HCT116 (cell line): ENCODE measurements around the gene HAND1. TPM values are rescaled to one million over a fixed set of nuclear protein-coding genes. Genes with fewer than 3 reads are reported as not detected.

Experiments
- ATAC-seq: fragments of 200-7000 bp; cut with Tn5 transposase; 2 replicates; pipeline ENCODE4 v1.9.1; 2020; ENCODE audit warnings: mild to moderate bottlenecking, moderate library complexity
- BruUV-seq: library from RNA; stranded (reverse); fragments of 400-500 nt; replicated peaks from 2 replicates; lab custom pipeline; 2021; lab: Mats Ljungman, UMichigan
- CTCF ChIA-PET: fragments of 300-600 bp; sonication (Branson Sonifier 250); formaldehyde crosslinking; loops from one replicate; lab custom pipeline; 2021; ENCODE audit warnings: antibody characterized with exemption; lab: Charles Lee
- POLR2A ChIA-PET: fragments of 300-600, 350-600 bp; sonication (Branson Sonifier 250); formaldehyde crosslinking; loops from one replicate; lab custom pipeline; 2021; ENCODE audit warnings: antibody characterized with exemption; lab: Charles Lee
- RAD21 ChIA-PET, 2 experiments: fragments of 300-600 bp; sonication (Branson Sonifier 250); formaldehyde crosslinking; loops; one replicate each; lab custom pipeline; 2023; ENCODE audit warnings: low total read pairs in 2 of 2; ENCODE audit not compliant: uncharacterized antibody in 2 of 2, unreplicated experiment in 2 of 2, low non-redundant PET in 1 of 2; lab: Charles Lee
- DNase-seq: peaks from one replicate; pipeline ENCODE4 v3.0.0-alpha.2; 2010; ENCODE audit warnings: low read depth, low spot score
- H2AFZ ChIP-seq: fragments of 200-600 bp; shearing (Covaris generic), sonication (generic); 2 replicates; pipeline ENCODE4 v1.6.1; 2017; ENCODE audit warnings: low read depth, mixed run types, mixed read lengths, antibody characterized with exemption, low read length; ENCODE audit not compliant: poor library complexity, severe bottlenecking
- H3K27ac ChIP-seq: 2 replicates; pipeline ENCODE4 v1.5.1; 2012; ENCODE audit warnings: low read depth, low read length
- H3K27me3 ChIP-seq: fragments of 200-600 bp; sonication (generic); 2 replicates; pipeline ENCODE4 v1.6.1; 2016; ENCODE audit warnings: mixed run types, low read length, mixed read lengths; ENCODE audit not compliant: insufficient read depth
- H3K36me3 ChIP-seq, 2 experiments: fragments of 200-500 bp in 1 of 2; fragments of 200-600 bp in 1 of 2; sonication (Bioruptor generic) in 1 of 2; sonication (generic) in 1 of 2; 2 replicates each; pipeline versions ENCODE4 v1.5.1 to v1.6.1; 2014 to 2016; ENCODE audit warnings: low read length in 2 of 2, inconsistent platforms in 1 of 2, mixed read lengths in 1 of 2, mixed run types in 1 of 2; ENCODE audit not compliant: insufficient read depth in 2 of 2, control insufficient read depth in 1 of 2
- H3K4me1 ChIP-seq, 2 experiments: fragments of 200-600 bp in 1 of 2; sonication (generic) in 1 of 2; 2 replicates each; pipeline versions ENCODE4 v1.5.1 to v1.6.1; 2012 to 2017; ENCODE audit warnings: low read length in 2 of 2, inconsistent platforms in 1 of 2, mild to moderate bottlenecking in 1 of 2, mixed read lengths in 1 of 2, mixed run types in 1 of 2, moderate library complexity in 1 of 2; ENCODE audit not compliant: insufficient read depth in 2 of 2, control insufficient read depth in 1 of 2
- H3K4me2 ChIP-seq: fragments of 200-600 bp; sonication (generic); 2 replicates; pipeline ENCODE4 v1.6.1; 2017; ENCODE audit warnings: mixed run types, low read length, mixed read lengths
- H3K4me3 ChIP-seq, 2 experiments: fragments of 200-600 bp in 1 of 2; sonication (generic) in 1 of 2; replicated peaks in 1 of 2; 2 replicates each; pipeline ENCODE4 v1.5.1; 2011 to 2016; ENCODE audit warnings: low read length in 2 of 2, control low read depth in 1 of 2, low read depth in 1 of 2, mild to moderate bottlenecking in 1 of 2, mixed read lengths in 1 of 2, mixed run types in 1 of 2
- H3K79me2 ChIP-seq: fragments of 200-600 bp; sonication (generic); 2 replicates; pipeline ENCODE4 v1.6.1; 2017; ENCODE audit warnings: mild to moderate bottlenecking, mixed run types, low read length, moderate library complexity, mixed read lengths; ENCODE audit not compliant: insufficient read depth
- H3K9ac ChIP-seq: fragments of 200-600 bp; sonication (generic); 2 replicates; pipeline ENCODE4 v1.6.1; 2016; ENCODE audit warnings: low read length, mixed read lengths
- H3K9me2 ChIP-seq: fragments of 200-600 bp; sonication (generic), shearing (Covaris generic); 2 replicates; pipeline ENCODE4 v1.6.1; 2017; ENCODE audit warnings: mixed run types, mild to moderate bottlenecking, moderate library complexity; ENCODE audit not compliant: insufficient read depth
- H3K9me3 ChIP-seq, 2 experiments: fragments of 200-500 bp in 1 of 2; fragments of 200-600 bp in 1 of 2; sonication (Bioruptor generic) in 1 of 2; sonication (generic) in 1 of 2; 2 replicates each; pipeline ENCODE4 v1.6.1; 2014 to 2017; ENCODE audit warnings: low read length in 2 of 2, mixed read lengths in 2 of 2, inconsistent platforms in 1 of 2, low read depth in 1 of 2, mild to moderate bottlenecking in 1 of 2, mixed run types in 1 of 2, moderate library complexity in 1 of 2; ENCODE audit not compliant: control insufficient read depth in 1 of 2, insufficient read depth in 1 of 2
- H4K20me1 ChIP-seq: fragments of 200-600 bp; sonication (generic), shearing (Covaris generic); 2 replicates; pipeline ENCODE4 v1.6.1; 2017; ENCODE audit warnings: mixed run types, mild to moderate bottlenecking, moderate library complexity; ENCODE audit not compliant: insufficient read depth
- ATF3 ChIP-seq: IDR thresholded peaks from 2 replicates; pipeline ENCODE4 v1.6.1; 2012
- CTCF ChIP-seq, 3 experiments: fragments of 200-600 bp in 1 of 3; sonication (generic) in 1 of 3; IDR thresholded peaks in 2 of 3; conservative IDR thresholded peaks in 1 of 3; 2 replicates each; pipeline ENCODE4 v1.5.1; 2012 to 2017; ENCODE audit warnings: low read depth in 2 of 3, low read length in 2 of 3, antibody characterized with exemption in 1 of 3, borderline replicate concordance in 1 of 3, control low read depth in 1 of 3, mild to moderate bottlenecking in 1 of 3, mixed read lengths in 1 of 3, mixed run types in 1 of 3, moderate library complexity in 1 of 3; ENCODE audit not compliant: insufficient read depth in 1 of 3
- ELF1 ChIP-seq: IDR thresholded peaks from 2 replicates; pipeline ENCODE4 v1.6.1; 2012; ENCODE audit warnings: low read depth, borderline replicate concordance
- EZH2phosphoT487 ChIP-seq: fragments of 200-600 bp; IDR thresholded peaks from 2 replicates; pipeline ENCODE4 v1.6.1; 2018; ENCODE audit warnings: antibody characterized with exemption, borderline replicate concordance
- MAX ChIP-seq: IDR thresholded peaks from 2 replicates; pipeline ENCODE4 v1.6.1; 2012
- POLR2A ChIP-seq: IDR thresholded peaks from 2 replicates; pipeline ENCODE4 v1.7.0; 2011; ENCODE audit warnings: borderline replicate concordance; ENCODE audit not compliant: insufficient read depth, insufficient read length; ENCODE audit errors: extremely low read depth
- POLR2AphosphoS5 ChIP-seq: IDR thresholded peaks from 2 replicates; pipeline ENCODE4 v1.6.1; 2011; ENCODE audit warnings: mild to moderate bottlenecking, low read depth, low read length, moderate library complexity
- REST ChIP-seq: IDR thresholded peaks from 2 replicates; pipeline ENCODE4 v1.6.1; 2012; ENCODE audit warnings: low read depth
- SIN3A ChIP-seq: IDR thresholded peaks from 2 replicates; pipeline ENCODE4 v1.6.1; 2012; ENCODE audit warnings: low read depth
- SRF ChIP-seq: IDR thresholded peaks from 2 replicates; pipeline ENCODE4 v1.6.1; 2012; ENCODE audit warnings: low read depth
- YY1 ChIP-seq: IDR thresholded peaks from 2 replicates; pipeline ENCODE4 v1.6.1; 2011; ENCODE audit warnings: low read length, low read depth, moderate library complexity, mild to moderate bottlenecking; ENCODE audit not compliant: insufficient replicate concordance; ENCODE audit errors: extremely low read depth
- ZBTB33 ChIP-seq: IDR thresholded peaks from 2 replicates; pipeline ENCODE4 v1.6.1; 2011; ENCODE audit warnings: mild to moderate bottlenecking, low read length, moderate library complexity; ENCODE audit not compliant: insufficient replicate concordance; ENCODE audit errors: extremely low read depth
- ZFX ChIP-seq: fragments of 450-650 bp; IDR thresholded peaks from 2 replicates; pipeline ENCODE4 v1.6.1; 2017
- intact Hi-C: fragments of 100-400 bp; cut with micrococcal nuclease; formaldehyde crosslinking; loops from 2 replicates; pipeline ENCODE4 v1.10.0; 2022
- total RNA-seq: library from RNA; stranded (reverse); gene quantifications from one replicate; pipeline ENCODE4 v1.2.1, GENCODE V29; 2021; ENCODE audit not compliant: unreplicated experiment

HAND1 gene
- total RNA-seq, 1 experiment from 2014 or later, result not detected

GRCh38 chr5:154508114-154508513 is 30.1 kb upstream of the HAND1 start:
- Histone ChIP-seq H3K27ac (no peak overlapping the region), H3K9me2 (no peaks in the 10 kb centered on the region), H3K9ac (no peak overlapping the region), H4K20me1 (no peaks in the 10 kb centered on the region), H3K4me3 (no peak overlapping the region), H3K36me3 (no peaks in the 10 kb centered on the region), H3K79me2 (no peaks in the 10 kb centered on the region), H3K27me3 (no peaks in the 10 kb centered on the region), H3K4me2 (no peak overlapping the region), H3K9me3 (no peaks in the 10 kb centered on the region), H2AFZ (no peak overlapping the region), H3K4me1 (no peaks in the 10 kb centered on the region)
- no peak for TF ChIP-seq ELF1
- no peak for TF ChIP-seq MAX
- CTCF ChIA-PET, result no interaction called here
- intact Hi-C loops, result no loop called here
- ATAC-seq, result no peak
- POLR2A ChIA-PET, result no interaction called here
- DNase-seq, result no peak
- RAD21 ChIA-PET, result no interaction called here
- BruUV-seq, result no TSS peak

- no peak for DNase-seq
- ChIA-PET CTCF (no interaction called here), RAD21 (no interaction called here), POLR2A (no interaction called here)
- intact Hi-C loops, result no loop called here
- Histone ChIP-seq H4K20me1 (no peaks in the 10 kb centered on the region), H3K4me3 (no peak overlapping the region), H3K79me2 (no peaks in the 10 kb centered on the region), H3K9ac (no peak overlapping the region), H3K4me2 (no peak overlapping the region), H3K27ac (no peak overlapping the region), H3K4me1 (no peaks in the 10 kb centered on the region), H2AFZ (no peak overlapping the region), H3K27me3 (no peaks in the 10 kb centered on the region), H3K36me3 (no peaks in the 10 kb centered on the region), H3K9me2 (no peaks in the 10 kb centered on the region), H3K9me3 (no peaks in the 10 kb centered on the region)
- no TSS peak for BruUV-seq
- no peak for ATAC-seq
- no peak for TF ChIP-seq ZFX
- TF ChIP-seq ZBTB33, result no peak
- TF ChIP-seq POLR2A, result no peak
- TF ChIP-seq EZH2phosphoT487, result no peak
- no peak for TF ChIP-seq SIN3A
- no peak for TF ChIP-seq CTCF (IDR thresholded peaks at IDR 0.05 in 2 of 3, conservative IDR thresholded peaks at IDR 0.05 in 1 of 3; ENCODE audit: borderline replicate concordance in 1 of 3, insufficient read depth in 1 of 3, low read depth in 2 of 3, low read length in 2 of 3)
- no peak for TF ChIP-seq POLR2AphosphoS5
- TF ChIP-seq YY1, result no peak
- no peak for TF ChIP-seq ATF3
- no peak for TF ChIP-seq ELF1
- TF ChIP-seq SRF, result no peak
- TF ChIP-seq REST, result no peak
Observed at GRCh38 chr5:154506716-154507080, 28.7 kb upstream of the HAND1 start.
